HG02623 (cell line): ENCODE measurements around the gene SH2D3C.
"Not testable (repeated sequence)": the region's sequence is repeated elsewhere in the genome, so short reads cannot be mapped to it uniquely, and the experiment has no call there.

ENCODE experiments used
- ATAC-seq: cut with Tn5 transposase; IDR thresholded peaks from one replicate; pipeline ENCODE4 v1.9.1; 2021; ENCODE audit warnings: moderate library complexity; ENCODE audit not compliant: unreplicated experiment

Gene SH2D3C

DNA sequence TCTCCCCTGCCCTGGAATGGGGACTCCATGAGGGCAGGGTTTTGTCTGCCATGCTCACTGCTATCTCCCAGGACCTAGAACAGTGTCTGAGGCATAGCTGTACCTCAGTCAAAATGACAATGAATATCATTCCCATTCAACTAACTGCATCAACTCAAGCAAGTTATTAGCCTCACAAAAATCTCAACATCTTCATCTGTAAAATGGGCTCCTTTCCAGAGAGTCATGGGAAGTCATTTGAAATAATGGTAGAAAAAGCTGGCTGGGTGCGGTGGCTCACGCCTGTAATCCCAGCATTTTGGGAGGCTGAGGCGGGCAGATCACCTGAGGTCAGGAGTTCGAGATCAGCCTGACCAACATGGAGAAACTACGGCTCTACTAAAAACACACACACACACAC, 9.4 kb downstream of the SH2D3C start:
- no peak for ATAC-seq

GRCh38 chr9:127768698-127769097, 9.8 kb downstream of the SH2D3C start:
- ATAC-seq: no peak

DNA sequence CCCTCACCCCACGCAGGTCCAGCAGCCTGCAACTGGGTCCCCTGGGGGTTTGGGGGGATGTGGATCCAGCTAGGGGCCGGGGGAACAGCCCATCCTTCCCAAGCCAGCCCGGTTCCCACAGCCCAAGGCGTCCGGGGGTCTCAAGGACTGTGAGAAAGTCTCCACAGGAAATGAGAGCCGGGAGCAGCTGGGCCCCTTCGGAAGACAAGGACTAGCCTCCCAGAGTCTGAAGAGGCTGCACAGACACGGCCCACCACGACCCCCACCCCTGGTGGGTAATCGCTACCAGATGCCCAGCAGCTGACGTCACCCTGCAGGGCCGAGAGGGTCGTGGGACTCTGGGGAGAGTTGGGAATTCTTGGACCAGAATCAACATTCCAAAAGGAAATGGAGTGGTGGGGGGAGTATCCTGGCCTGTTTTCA, 10.5 kb downstream of the SH2D3C start:
- ATAC-seq: no peak

DNA sequence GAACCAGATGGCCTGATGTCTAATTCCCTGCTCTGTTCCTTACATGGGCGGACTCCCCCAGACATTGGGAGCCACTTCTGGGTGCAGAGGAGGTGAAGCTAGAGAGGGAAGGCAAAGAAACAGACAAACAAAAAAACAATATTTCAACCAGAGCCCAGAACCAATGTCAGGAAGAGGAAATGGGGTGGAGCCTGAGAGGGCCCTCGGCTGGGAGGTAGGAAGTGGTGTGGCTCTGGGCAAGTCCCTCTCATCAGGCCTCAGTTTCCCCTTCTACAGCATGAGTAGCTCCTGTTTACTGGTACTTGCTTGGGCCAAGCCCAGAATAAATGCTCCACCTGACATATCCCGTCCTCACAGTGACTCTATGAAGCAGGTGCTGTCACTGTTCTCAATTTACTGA, 11.1 kb downstream of the SH2D3C start:
- no peak for ATAC-seq

DNA sequence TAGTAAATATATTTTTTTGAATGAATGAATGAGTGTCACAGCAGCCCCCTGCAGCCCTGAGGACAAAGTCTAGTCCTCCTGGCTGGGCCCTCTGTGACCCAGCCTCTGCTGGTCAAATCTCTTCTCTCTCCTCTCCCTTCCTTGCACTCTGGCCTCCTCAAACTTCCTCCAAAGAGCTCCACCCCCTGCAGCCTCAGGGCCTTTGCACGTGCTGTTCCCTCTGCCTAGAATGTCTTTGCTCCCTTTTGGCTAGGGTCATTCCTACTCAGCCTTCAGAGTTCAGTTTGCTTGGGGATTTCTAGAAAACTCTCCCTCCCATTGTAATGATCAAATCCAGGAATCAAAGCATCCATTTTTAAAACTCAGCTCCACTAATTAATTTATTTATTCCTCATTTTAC, 13.0 kb downstream of the SH2D3C start:
- ATAC-seq: no peak

DNA sequence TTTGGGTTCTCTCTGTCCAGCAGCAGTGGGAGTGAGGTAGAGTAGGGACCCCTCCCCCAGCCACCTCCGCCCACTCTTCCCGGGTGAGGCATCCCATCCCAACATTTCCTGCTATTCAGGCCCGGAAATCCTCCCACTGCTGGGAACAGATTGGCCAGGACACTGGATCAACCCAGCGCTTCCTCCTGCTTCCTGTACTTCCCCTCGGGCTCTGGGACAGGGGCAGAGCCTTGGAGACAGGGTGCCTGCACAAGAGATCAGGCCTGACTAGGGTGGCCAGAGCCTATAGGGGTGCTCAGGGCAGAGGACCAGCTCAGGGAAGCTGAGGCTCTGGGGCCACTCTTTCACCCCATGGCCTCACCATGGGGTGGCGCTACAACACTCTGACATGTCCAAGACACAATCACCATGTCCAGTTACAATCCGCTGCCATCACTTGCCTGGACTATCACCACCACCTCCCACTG, 14.5 kb downstream of the SH2D3C start:
- no peak for ATAC-seq

DNA sequence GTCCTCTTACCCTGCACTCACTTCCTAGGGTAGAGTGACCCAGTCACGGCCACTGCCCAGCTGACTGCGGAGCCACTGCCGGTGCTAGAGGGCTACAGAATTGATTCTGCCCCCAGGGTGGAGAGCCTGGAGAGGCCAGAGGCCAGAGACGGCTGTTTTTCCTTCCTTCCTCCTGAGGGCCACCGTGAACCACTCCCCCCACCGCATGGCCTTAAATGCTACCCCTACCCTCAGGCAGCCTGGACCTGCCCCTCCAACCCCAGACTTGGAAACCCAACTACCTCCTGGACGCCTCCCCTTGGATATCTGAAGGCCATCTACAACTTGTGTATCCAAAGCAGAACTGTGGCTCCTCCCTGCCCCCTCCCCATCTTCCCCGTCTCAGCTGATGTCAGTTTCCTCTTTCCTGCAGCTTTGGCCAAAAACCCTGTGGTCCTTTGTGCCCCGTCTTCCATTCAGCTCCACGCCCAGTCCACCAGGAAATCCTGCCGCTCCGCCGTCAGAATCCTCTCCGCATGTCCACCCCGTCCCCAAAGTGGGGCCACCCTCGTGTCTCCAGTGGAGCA, 16.3 kb downstream of the SH2D3C start:
- ATAC-seq: no peak

DNA sequence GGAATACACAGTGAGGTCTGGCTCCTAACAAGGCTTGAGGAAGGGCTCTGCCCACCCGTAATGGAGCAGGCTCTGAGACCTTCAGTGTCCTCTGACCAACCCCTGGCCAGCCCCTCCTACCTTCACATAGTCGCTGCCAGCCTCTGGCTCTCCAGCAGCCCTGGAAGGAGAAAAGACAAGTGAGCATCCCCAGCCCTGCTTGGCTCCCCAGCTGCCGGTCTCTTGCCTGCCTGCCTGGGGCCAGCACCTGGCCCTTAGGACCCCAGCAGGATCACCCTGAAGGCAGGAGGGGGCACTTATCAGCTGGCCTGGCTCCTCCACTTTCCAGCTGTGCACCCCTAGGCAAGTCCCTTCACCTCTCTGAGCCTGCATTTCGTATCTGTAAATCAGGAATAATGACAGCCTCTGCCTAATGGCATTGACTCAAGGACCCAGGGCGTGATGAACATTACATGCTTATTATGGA, 16.9 kb downstream of the SH2D3C start:
- no peak for ATAC-seq

DNA sequence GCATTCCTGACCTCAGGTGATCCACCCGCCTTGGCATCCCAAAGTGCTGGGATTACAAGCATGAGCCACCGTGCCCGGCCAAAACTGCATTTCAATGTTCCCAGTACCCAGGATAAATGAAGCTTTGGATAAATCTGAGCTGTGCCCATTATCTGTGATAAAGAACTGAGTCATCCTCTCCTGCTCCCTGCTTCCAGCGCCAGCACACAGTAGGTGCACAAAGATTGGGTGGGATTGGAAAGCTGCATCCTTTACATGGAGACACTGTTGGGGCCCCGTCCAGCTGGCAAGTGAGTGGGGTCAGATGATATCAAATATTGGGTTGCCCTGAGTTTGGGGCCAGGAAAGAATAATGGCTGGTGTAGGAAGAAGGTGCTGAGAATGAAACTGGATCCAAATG, 17.4 kb downstream of the SH2D3C start:
- ATAC-seq: no peak

DNA sequence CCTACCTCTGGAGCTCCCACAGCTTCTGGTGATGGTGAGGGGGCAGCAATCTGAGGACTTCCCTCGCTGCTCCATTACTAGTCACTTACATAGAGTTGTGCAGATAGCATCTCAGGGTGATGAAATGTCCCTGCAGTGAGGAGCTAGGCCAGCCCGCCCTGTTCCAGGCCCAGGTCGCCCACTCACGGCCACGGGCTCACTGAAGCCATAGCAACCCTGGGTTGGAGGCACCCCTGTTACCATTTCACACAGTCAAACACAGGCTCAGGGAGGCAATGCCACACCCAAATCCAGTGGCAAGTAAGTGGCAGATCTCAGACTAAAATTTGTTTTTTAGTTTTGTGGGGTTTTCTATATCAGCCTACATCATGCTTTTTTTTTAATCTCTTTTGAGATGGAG, 19.6 kb downstream of the SH2D3C start:
- ATAC-seq: no peak

- not testable (repeated sequence) for ATAC-seq
These were observed 21.7 kb downstream of the SH2D3C start for GRCh38 chr9:127756776-127757175.

- no peak for ATAC-seq
These were observed 22.2 kb downstream of the SH2D3C start for GRCh38 chr9:127756233-127756632.

- no peak for ATAC-seq
These were observed 23.1 kb downstream of the SH2D3C start for GRCh38 chr9:127755061-127756060.

DNA sequence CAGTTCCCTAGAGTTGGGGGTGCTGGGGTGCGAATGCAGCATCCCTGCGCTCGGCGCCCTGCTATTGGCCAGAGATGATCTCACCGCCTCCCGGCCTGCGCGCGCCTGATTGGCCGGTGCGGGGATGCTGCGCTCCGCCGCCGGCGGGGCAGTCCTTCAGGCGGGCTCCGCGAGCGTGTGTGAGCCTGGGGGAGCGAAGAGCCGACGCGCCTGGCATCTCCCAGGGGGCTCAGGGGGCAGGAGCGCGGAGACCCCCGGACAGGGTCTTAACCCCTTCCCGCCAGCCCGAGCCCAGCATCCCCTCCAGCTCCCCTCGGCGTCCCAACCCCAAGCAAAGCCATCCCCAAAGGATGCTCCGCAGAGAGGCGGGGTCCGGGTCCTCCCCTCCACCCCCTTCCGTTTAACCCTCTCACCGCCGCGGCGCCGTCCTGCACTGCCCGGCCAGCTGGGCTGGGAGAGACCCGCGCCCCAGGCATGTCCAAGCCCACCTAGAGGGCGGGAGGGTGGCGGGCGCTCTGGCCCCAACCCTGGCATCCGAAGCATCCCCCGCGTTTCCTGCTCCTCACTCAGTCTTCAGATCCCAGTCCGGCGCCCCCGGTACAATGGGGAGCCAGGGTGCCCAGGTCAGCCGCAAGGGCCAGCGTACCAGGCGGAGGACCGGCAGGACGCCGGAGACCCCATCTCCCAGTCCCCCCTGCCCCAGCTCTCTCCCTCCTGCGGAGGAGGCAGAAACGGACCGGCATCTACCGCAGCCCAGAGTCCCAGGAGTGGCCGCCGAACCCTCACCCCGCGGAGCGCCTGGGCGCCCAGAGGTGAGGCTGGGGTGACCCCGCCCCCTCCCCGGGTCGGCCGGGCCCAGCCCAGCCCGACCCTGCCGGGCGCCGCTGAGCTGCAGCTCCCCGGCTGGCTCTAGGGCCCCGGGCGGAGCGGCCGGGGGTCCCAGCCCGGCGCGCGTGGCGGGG, 24.1 kb downstream of the SH2D3C start:
- no peak for ATAC-seq

- ATAC-seq: no peak
These were observed 24.8 kb downstream of the SH2D3C start for GRCh38 chr9:127753622-127754021.

DNA sequence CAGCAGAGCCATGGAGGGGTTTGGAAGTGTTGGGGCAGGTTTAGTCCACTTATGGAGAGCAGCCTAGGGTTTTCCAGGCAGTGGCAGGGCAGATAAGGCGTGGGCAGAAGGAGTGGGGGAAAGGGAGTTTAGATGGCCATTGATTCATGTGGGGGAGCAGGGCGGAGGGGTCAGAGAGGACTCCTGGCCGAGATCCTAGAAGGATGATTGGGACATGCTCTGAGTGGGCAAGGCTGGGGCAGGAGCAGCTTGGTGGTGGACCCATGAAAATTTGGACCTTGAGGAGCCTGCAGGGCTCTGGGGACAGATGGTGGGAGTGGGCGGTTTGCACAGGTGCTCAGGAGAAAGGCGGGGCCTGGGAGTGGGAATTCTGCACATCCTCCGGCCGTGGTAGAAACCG, 25.3 kb downstream of the SH2D3C start:
- no peak for ATAC-seq

GRCh38 chr9:127751269-127752054, 27.0 kb downstream of the SH2D3C start:
- no peak for ATAC-seq

DNA sequence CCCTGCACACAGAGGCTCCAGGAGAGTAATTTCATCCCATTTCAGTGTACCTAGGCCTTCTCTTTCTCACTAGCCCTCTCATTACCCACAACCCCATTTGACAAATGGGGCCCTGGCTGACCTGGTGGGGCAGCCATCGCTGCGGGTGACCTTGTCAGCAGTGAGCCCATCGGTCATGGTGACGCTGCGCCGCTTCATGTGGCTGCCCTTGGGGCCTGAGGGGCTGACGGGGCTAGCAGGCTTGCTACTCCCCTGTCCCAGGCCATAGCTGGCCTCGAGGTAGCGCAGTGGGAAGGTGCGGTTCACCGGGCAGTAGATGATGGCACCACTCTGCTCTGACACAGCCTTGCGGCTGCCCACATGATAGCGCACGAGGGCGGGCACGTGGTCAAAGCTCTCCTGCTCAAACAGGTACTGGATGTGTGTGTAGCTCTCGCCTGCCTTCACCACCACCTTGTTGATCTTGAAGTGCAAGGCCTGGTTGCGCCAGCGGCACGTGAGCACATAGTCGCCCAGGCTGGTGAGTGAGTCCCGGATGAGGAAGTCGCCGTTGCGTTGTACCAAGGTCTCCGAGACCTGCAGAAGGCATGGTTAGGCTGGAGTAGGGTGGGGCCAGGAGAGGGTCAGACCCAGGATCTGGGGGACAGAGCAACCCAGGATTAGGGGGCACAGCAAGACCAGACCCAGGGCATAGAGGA, 29.2 kb downstream of the SH2D3C start:
- no peak for ATAC-seq

DNA sequence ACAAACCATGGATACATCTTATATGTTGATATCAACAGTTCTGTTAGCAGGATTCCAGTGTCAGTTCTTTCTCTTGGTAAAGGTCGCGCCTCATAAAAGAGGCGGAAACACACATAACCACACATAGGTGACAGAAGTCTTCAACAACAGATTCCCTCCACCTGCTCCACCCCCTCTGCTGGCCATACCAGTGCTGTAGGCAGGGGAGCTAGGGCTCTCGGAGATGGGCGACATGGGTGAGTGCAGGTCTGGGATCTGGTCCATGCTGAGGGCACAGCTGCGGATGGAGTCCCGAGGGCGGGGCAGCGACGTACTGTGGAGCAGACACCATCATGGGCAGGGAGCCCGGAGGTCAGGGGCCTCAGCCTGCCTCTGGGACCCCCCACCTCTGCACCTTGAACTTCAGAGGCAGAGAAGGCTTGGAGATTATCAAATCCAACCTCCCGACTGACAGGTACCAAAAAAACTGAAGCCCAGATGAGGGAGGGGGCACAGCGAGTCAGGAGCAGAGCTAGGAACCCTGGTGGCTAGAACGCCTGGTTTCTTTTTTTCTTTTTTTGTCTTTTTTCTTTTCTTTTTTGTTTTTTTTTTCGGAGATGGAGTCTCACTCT, 31.4 kb downstream of the SH2D3C start:
- no peak for ATAC-seq
